Measurements from ENCODE around the gene RSPH9. TPM values are rescaled to one million over a fixed set of nuclear protein-coding genes. Genes with fewer than 3 reads are reported as not detected.

Gene RSPH9
- polyA plus RNA-seq, 2 donors: 0.14 to 0.16 TPM

GRCh38 chr6:43714311-43715055 is 69.6 kb downstream of the RSPH9 start:
- Histone ChIP-seq H3K27ac (ENCODE audit: low read depth in 2 of 2, low read length in 1 of 2) (no peak overlapping the region), H3K4me1 (ENCODE audit: control insufficient read depth in 2 of 2, insufficient read depth in 2 of 2, low read length in 1 of 2) (peaks cover 4 to 5% of the 10 kb centered on the region in 2 donors), H3K4me3 (ENCODE audit: low read depth in 1 of 2, low read length in 2 of 2) (no peak overlapping the region), H3K36me3 (ENCODE audit: control insufficient read depth in 2 of 2, insufficient read depth in 2 of 2, low read length in 1 of 2) (no peaks in the 10 kb centered on the region), H3K9me3 (ENCODE audit: control insufficient read depth in 2 of 2, insufficient read depth in 1 of 2, low read depth in 1 of 2, low read length in 1 of 2) (no peaks in the 10 kb centered on the region), H3K27me3 (ENCODE audit: control insufficient read depth in 1 of 2, insufficient read depth in 2 of 2, low read length in 2 of 2) (no peaks in the 10 kb centered on the region)
- WGBS, 2 donors: 69% methylated on average over 9 of the region's 9 CpGs

DNA sequence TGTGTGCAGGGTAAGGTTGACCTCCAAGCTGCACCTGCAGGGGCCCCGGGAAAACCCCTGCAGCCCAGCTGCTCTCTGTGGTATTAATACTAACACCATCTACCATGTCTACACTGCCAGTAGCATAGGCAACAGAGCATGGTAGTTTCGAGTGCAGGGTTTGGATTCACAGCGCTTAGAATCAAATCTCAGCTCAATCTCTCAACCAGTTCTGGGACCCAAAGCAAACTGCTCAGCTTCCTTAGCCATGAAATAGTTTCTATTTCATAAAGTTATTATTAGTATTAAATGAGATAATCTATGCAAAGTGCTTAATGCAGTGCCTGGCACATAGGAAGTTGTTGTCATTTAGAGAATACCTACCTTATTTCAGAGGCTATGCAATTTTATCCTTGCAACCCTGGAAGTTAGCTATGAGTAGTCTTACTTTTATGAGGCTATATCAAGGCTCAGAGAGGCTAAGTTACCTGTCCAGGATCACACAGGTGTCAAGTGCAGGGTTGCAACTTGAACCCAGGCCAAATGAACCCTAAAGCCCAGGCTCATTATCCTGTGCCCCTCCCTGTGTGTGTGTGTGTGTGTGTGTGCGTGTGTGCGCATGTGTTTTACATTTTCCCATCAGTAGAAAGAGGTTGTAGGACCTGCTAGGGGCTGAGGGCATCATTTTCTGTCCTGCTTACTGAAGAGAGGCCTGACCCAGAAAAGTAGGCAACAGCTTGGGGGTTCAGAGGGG is 70.4 kb downstream of the RSPH9 start:
- no peaks in the 10 kb centered on the region for H3K36me3 ChIP-seq (ENCODE audit: control insufficient read depth in 2 of 2, insufficient read depth in 2 of 2, low read length in 1 of 2)
- H3K4me1 ChIP-seq (ENCODE audit: control insufficient read depth in 2 of 2, insufficient read depth in 2 of 2, low read length in 1 of 2): peaks cover 4 to 5% of the 10 kb centered on the region in 2 donors
- WGBS, 2 donors: 69 to 78% methylated on average over 5 of the region's 5 CpGs
- no peaks in the 10 kb centered on the region for H3K27me3 ChIP-seq (ENCODE audit: control insufficient read depth in 1 of 2, insufficient read depth in 2 of 2, low read length in 2 of 2)
- no peak overlapping the region for H3K4me3 ChIP-seq (ENCODE audit: low read depth in 1 of 2, low read length in 2 of 2)
- H3K9me3 ChIP-seq (ENCODE audit: control insufficient read depth in 2 of 2, insufficient read depth in 1 of 2, low read depth in 1 of 2, low read length in 1 of 2): no peaks in the 10 kb centered on the region
- no peak overlapping the region for H3K27ac ChIP-seq (ENCODE audit: low read depth in 2 of 2, low read length in 1 of 2)

DNA sequence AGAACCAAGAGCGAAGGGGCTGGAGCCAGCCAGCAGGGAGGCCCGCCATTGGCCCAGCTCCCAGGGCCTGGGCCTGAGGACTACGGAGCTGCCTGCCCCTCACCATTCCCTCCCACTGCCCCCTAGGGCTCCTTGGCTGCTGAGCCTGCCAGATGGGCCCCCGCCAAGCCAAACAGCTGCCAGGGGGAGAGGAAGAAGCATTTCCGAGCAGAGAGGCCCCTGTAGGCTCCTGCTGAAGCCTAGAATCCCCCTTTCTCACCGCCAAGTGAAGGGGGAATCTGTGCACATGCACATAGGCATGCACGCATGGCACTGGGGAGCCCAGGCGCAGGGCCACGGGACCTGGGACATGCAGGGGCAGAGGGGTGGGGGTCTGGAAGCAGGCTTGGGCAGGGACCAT is 71.3 kb downstream of the RSPH9 start:
- Histone ChIP-seq H3K4me3 (ENCODE audit: low read depth in 1 of 2, low read length in 2 of 2) (no peak overlapping the region), H3K27ac (ENCODE audit: low read depth in 2 of 2, low read length in 1 of 2) (no peak overlapping the region), H3K9me3 (ENCODE audit: control insufficient read depth in 2 of 2, insufficient read depth in 1 of 2, low read depth in 1 of 2, low read length in 1 of 2) (no peaks in the 10 kb centered on the region), H3K36me3 (ENCODE audit: control insufficient read depth in 2 of 2, insufficient read depth in 2 of 2, low read length in 1 of 2) (no peaks in the 10 kb centered on the region), H3K4me1 (ENCODE audit: control insufficient read depth in 2 of 2, insufficient read depth in 2 of 2, low read length in 1 of 2) (peaks cover 4 to 5% of the 10 kb centered on the region in 2 donors), H3K27me3 (ENCODE audit: control insufficient read depth in 1 of 2, insufficient read depth in 2 of 2, low read length in 2 of 2) (no peaks in the 10 kb centered on the region)
- WGBS, 2 donors: 38 to 51% methylated on average over 9 of the region's 9 CpGs

DNA sequence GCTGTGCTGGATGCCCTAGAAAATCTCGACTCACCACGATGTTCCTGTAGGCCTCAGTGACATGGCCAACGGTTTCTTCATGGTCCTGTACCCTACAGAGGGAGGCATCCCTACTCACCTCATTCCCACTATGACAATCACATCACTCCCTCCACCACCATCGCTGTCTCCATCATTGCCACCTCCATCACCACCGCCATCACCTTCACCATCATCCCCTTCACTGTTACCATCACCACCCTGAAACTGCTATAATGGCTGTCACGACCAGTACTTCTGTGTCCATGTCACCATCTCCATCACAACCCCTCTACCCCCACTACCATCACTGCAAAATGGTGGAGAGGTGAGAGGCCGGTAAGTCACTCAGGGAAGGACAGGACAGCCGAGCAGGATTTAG is 72.6 kb downstream of the RSPH9 start:
- 85 to 91% methylated on average over 8 of the region's 8 CpGs for WGBS, 2 donors
- H3K27me3 ChIP-seq (ENCODE audit: control insufficient read depth in 1 of 2, insufficient read depth in 2 of 2, low read length in 2 of 2): no peaks in the 10 kb centered on the region
- H3K9me3 ChIP-seq (ENCODE audit: control insufficient read depth in 2 of 2, insufficient read depth in 1 of 2, low read depth in 1 of 2, low read length in 1 of 2): no peaks in the 10 kb centered on the region
- H3K4me1 ChIP-seq (ENCODE audit: control insufficient read depth in 2 of 2, insufficient read depth in 2 of 2, low read length in 1 of 2): peaks cover 4 to 5% of the 10 kb centered on the region in 2 donors
- no peak overlapping the region for H3K4me3 ChIP-seq (ENCODE audit: low read depth in 1 of 2, low read length in 2 of 2)
- H3K36me3 ChIP-seq (ENCODE audit: control insufficient read depth in 2 of 2, insufficient read depth in 2 of 2, low read length in 1 of 2): no peaks in the 10 kb centered on the region
- peak overlapping the region in 1 of 2 donors; percentile 16 for H3K27ac ChIP-seq (ENCODE audit: low read depth in 2 of 2, low read length in 1 of 2)

GRCh38 chr6:43717822-43718221 is 73.0 kb downstream of the RSPH9 start:
- 67 to 73% methylated on average over 10 to 12 of the region's 12 CpGs for WGBS, 2 donors
- Histone ChIP-seq H3K4me1 (ENCODE audit: control insufficient read depth in 2 of 2, insufficient read depth in 2 of 2, low read length in 1 of 2) (peaks cover 4 to 5% of the 10 kb centered on the region in 2 donors), H3K27ac (ENCODE audit: low read depth in 2 of 2, low read length in 1 of 2) (no peak overlapping the region)

GRCh38 chr6:43718387-43719105 is 73.7 kb downstream of the RSPH9 start:
- Histone ChIP-seq H3K36me3 (ENCODE audit: control insufficient read depth in 2 of 2, insufficient read depth in 2 of 2, low read length in 1 of 2) (no peaks in the 10 kb centered on the region), H3K27ac (ENCODE audit: low read depth in 2 of 2, low read length in 1 of 2) (peak overlapping the region in 1 of 2 donors; percentile 14), H3K4me1 (ENCODE audit: control insufficient read depth in 2 of 2, insufficient read depth in 2 of 2, low read length in 1 of 2) (peaks cover 4 to 5% of the 10 kb centered on the region in 2 donors), H3K9me3 (ENCODE audit: control insufficient read depth in 2 of 2, insufficient read depth in 1 of 2, low read depth in 1 of 2, low read length in 1 of 2) (no peaks in the 10 kb centered on the region), H3K4me3 (ENCODE audit: low read depth in 1 of 2, low read length in 2 of 2) (no peak overlapping the region), H3K27me3 (ENCODE audit: control insufficient read depth in 1 of 2, insufficient read depth in 2 of 2, low read length in 2 of 2) (no peaks in the 10 kb centered on the region)
- 81 to 89% methylated on average over 13 of the region's 13 CpGs for WGBS, 2 donors

More at GRCh38 chr6:43717822-43718221, 73.0 kb downstream of the RSPH9 start:
- Histone ChIP-seq H3K4me3 (ENCODE audit: low read depth in 1 of 2, low read length in 2 of 2) (no peak overlapping the region), H3K27me3 (ENCODE audit: control insufficient read depth in 1 of 2, insufficient read depth in 2 of 2, low read length in 2 of 2) (no peaks in the 10 kb centered on the region), H3K9me3 (ENCODE audit: control insufficient read depth in 2 of 2, insufficient read depth in 1 of 2, low read depth in 1 of 2, low read length in 1 of 2) (no peaks in the 10 kb centered on the region), H3K36me3 (ENCODE audit: control insufficient read depth in 2 of 2, insufficient read depth in 2 of 2, low read length in 1 of 2) (no peaks in the 10 kb centered on the region)

DNA sequence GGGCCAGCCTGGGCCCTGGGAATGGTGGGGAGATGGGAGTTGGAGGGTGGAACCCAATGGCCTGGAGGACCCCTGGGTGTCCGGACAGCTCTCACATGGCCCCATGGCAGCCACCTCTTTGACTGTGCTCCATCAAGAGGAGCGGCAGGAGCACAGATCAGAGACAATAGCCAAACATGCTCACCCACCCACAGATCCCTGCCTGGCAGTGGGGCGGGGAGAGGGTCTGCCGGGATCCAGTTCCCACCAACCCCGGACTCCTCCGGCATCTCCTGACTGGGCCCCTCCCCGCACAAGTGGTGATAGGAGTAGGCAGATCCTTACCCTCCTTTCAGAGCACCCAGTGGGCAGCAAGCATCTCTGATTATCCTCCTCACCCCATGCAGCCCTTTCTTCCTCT is 74.7 kb downstream of the RSPH9 start:
- 88 to 92% methylated on average over 6 to 7 of the region's 7 CpGs for WGBS, 2 donors
- H3K4me1 ChIP-seq (ENCODE audit: control insufficient read depth in 2 of 2, insufficient read depth in 2 of 2, low read length in 1 of 2): peaks cover 4 to 5% of the 10 kb centered on the region in 2 donors

GRCh38 chr6:43720999-43721398 is 76.2 kb downstream of the RSPH9 start:
- WGBS, 2 donors: 86 to 91% methylated on average over 4 of the region's 4 CpGs
- H3K9me3 ChIP-seq (ENCODE audit: control insufficient read depth in 2 of 2, insufficient read depth in 1 of 2, low read depth in 1 of 2, low read length in 1 of 2): no peaks in the 10 kb centered on the region

More for the DNA sequence above, 74.7 kb downstream of the RSPH9 start:
- Histone ChIP-seq H3K36me3 (ENCODE audit: control insufficient read depth in 2 of 2, insufficient read depth in 2 of 2, low read length in 1 of 2) (no peaks in the 10 kb centered on the region), H3K27ac (ENCODE audit: low read depth in 2 of 2, low read length in 1 of 2) (no peak overlapping the region), H3K27me3 (ENCODE audit: control insufficient read depth in 1 of 2, insufficient read depth in 2 of 2, low read length in 2 of 2) (no peaks in the 10 kb centered on the region), H3K9me3 (ENCODE audit: control insufficient read depth in 2 of 2, insufficient read depth in 1 of 2, low read depth in 1 of 2, low read length in 1 of 2) (no peaks in the 10 kb centered on the region), H3K4me3 (ENCODE audit: low read depth in 1 of 2, low read length in 2 of 2) (no peak overlapping the region)

More at GRCh38 chr6:43720999-43721398, 76.2 kb downstream of the RSPH9 start:
- no peak overlapping the region for H3K4me3 ChIP-seq (ENCODE audit: low read depth in 1 of 2, low read length in 2 of 2)
- H3K36me3 ChIP-seq (ENCODE audit: control insufficient read depth in 2 of 2, insufficient read depth in 2 of 2, low read length in 1 of 2): no peaks in the 10 kb centered on the region
- H3K4me1 ChIP-seq (ENCODE audit: control insufficient read depth in 2 of 2, insufficient read depth in 2 of 2, low read length in 1 of 2): peaks cover 3 to 13% of the 10 kb centered on the region in 2 donors
- no peaks in the 10 kb centered on the region for H3K27me3 ChIP-seq (ENCODE audit: control insufficient read depth in 1 of 2, insufficient read depth in 2 of 2, low read length in 2 of 2)
- no peak overlapping the region for H3K27ac ChIP-seq (ENCODE audit: low read depth in 2 of 2, low read length in 1 of 2)
